ENCODE measurements around the gene AGBL5.

AGBL5 gene, protein sequence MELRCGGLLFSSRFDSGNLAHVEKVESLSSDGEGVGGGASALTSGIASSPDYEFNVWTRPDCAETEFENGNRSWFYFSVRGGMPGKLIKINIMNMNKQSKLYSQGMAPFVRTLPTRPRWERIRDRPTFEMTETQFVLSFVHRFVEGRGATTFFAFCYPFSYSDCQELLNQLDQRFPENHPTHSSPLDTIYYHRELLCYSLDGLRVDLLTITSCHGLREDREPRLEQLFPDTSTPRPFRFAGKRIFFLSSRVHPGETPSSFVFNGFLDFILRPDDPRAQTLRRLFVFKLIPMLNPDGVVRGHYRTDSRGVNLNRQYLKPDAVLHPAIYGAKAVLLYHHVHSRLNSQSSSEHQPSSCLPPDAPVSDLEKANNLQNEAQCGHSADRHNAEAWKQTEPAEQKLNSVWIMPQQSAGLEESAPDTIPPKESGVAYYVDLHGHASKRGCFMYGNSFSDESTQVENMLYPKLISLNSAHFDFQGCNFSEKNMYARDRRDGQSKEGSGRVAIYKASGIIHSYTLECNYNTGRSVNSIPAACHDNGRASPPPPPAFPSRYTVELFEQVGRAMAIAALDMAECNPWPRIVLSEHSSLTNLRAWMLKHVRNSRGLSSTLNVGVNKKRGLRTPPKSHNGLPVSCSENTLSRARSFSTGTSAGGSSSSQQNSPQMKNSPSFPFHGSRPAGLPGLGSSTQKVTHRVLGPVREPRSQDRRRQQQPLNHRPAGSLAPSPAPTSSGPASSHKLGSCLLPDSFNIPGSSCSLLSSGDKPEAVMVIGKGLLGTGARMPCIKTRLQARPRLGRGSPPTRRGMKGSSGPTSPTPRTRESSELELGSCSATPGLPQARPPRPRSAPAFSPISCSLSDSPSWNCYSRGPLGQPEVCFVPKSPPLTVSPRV

DNA sequence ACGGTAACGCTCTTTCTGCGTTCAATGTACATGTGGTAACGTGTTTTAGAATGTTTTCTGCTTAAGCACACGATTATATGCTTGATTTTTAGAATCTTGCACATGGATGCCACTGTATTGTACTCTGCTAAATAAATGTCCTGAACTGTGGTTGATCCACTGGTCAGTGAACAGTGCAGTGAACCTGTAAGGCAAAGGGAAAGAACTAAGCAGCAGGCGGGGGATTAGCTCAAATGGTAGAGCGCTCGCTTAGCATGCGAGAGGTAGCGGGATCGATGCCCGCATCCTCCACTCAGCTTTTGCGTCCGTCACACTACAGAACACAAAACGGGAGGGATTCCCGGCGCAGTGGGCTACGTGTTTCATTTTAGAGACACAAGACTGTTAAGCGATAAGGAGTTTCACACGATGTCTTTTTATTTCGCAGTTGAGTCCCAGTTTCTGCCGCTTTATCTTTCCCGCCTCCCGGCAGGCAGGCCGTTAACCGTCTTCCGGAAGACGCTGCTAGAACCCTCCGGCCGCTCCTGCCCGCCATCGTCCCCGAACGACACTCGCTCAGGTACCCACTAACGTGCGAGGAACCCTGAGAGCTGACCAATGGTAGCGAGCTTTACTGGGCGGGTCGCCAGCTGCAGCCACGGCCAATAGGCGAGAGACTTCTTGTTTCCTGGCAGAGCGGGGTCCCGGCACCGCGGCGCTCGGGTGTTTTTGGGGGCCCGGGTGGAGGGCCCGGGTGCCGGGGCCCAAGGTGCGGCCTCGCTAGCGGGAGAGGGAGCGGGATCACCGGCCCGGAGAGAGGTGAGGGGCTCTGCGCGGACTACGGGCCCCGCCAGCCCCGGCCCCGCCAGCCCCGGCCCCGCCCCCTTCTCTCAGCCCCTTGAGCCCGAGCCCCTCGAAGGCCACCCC lies at the start of gene AGBL5:
TSS of gene AGBL5 (plus strand) at position 673 of the 906 bp plus-strand sequence. CDS start 1,291 bp downstream, outside the sequence.
- in situ Hi-C loops (cut with HindIII; ENCODE audit: low sequenced_read_pairs) = no loop called here

DNA sequence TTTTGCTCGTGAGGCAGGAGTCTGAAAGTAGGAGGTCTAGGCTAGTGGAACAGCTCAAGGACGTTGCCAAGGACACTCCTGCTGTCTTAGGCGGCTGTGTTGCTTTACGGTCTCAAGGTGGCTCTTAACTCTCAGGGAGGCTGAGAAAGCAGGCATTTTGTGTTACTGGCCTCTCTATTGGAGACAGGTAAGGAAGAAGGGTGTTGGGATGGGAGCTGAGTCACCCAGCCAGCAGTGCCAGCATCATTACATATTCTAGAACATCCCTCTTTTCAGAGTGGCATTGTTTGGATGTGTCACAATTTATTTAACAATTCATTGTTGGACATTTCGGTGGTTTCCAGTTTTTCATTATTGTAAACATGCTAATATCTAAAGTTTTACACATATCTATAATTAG lies 49.5 kb upstream of the AGBL5 start:
- in situ Hi-C loops (cut with HindIII; ENCODE audit: low sequenced_read_pairs) = no loop called here

DNA sequence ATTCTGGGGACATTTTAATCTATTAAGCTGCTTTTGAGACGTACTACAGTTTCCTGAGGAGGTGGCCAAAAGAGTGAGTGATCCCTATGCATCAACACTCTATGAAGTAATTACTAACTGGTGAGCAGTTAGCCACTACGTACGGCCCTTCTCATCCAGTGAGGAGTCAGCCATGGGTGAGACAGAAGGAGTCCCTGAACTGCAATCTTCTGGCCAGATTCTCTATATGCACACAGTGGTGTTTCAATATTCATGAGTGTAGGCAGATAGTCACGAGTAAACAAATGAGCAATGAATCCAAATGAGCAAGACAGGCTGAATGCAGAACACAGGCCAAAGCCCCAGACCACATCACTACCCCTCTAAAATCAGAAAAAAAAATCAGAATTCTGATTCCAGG lies 48.5 kb upstream of the AGBL5 start:
- in situ Hi-C loops (cut with HindIII; ENCODE audit: low sequenced_read_pairs) = no loop called here

DNA sequence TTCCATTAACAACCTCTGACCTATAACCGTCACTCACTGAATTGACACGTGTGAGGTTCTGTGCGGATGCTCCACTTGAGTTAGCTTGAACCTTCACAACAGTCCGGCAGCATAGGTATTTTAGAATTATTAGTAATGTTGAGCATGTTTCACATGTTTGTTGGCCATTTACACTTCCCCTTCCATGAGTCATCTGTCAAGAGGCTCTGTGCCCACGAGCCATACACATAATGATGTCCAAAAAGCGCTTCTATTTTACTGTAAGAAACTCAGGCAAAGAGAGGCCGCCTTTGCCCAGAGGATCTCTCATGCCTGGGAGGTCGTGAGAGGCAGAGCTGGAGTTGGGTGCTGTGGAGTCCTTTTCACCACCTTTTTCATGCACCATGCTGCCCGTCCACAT lies 47.6 kb upstream of the AGBL5 start:
- in situ Hi-C loops (cut with HindIII; ENCODE audit: low sequenced_read_pairs) = no loop called here

DNA sequence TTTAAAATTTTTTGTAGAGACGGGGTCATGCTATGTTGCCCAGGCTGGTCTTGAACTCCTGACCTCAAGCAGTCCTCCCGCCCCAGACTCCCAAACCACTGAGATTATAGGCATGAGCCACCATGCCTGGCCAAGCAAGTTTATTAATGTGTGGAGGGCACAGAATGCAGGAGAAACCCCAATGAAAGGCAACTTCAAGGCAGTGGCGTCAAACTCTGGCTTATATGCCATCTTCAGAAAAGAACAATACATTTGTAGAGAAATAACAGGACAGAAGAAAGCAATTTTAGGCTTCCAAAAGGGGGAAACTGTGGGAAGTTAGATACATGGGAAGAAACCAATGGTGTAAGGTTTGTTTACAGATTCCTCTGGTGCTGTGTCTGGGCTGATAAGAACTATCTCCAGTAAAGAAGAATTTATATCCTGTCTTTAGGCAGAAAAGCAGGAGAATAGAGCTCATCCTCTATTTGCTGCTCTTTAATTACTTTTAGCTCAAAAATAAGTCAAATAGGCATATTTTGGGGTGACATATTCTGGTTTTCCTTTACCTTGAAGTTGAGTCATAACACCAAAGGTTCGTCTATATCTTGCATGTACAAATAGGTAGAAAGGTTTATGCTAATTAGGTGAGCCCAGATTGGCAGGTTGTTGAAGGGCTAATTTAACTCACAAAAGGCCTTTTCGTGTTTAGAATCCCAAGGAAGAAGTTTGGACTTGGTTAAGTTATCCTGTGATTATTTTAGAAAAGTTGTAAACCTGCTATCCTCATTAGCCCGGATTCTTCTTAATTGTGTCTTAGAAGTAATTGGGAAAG lies 44.7 kb upstream of the AGBL5 start:
- in situ Hi-C loops (cut with HindIII; ENCODE audit: low sequenced_read_pairs) = no loop called here

DNA sequence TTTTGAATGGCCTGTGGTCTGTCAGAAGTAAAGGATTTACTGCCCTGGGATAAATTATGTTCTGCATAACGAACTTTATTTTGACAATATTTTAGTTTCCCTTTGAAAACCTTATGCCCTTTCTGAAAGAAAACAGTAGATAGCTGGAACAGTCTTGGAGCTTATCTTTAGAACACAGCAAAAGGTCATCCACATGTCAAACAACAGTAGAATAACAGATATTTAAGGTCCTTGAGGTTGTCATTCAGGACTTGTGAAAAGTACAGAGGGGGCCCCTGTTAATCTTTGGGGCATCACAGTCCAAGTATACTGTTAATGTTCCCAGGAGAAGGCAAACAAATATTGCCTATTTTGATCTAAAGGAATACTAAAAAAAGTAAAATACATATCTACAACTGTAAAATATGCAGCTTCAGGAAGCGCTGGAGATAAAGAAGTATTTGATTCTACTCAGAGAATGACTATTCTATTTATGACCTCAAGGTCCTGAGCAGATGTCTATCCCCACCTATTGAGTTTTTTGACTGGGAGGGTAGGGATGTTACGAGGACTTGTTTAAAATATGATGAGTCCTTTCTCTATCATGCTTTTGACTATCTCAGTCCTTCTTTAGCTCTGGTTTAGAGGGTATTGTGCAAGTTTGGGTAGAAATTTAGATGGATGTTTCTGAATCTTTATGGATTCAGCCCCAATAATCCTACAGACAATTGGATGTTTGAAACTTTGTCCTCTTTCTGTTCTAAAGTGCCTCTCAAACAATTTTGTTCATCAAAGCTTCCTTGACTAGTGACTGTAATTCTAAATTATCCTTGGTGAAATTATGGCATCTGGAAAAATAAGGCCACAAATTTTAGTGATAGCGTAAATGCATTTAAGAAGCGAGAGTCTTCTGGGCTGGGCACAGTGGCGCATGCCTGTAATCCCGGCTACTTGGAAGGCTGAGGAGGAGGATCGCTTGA lies 43.8 kb upstream of the AGBL5 start:
- in situ Hi-C loops (cut with HindIII; ENCODE audit: low sequenced_read_pairs) = no loop called here

DNA sequence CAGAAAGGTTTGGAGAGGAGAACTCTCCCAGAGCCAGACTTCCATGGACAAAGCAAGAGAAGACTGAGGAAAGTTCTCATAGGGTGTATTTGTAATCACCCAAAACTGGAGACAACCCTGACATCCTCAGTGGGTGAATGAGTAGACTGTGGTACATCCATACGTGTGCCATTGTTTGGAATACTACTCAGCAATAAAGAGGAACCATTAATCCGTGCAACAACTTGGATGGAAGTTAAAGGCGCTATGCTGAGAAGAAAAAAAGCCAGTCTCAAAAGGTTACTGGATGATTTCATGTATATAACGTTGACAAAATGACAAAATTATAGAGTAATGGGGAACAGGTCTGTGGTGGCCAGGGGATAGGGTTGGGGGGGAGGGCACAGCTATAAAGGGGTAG lies 42.8 kb upstream of the AGBL5 start:
- in situ Hi-C loops (cut with HindIII; ENCODE audit: low sequenced_read_pairs) = no loop called here

DNA sequence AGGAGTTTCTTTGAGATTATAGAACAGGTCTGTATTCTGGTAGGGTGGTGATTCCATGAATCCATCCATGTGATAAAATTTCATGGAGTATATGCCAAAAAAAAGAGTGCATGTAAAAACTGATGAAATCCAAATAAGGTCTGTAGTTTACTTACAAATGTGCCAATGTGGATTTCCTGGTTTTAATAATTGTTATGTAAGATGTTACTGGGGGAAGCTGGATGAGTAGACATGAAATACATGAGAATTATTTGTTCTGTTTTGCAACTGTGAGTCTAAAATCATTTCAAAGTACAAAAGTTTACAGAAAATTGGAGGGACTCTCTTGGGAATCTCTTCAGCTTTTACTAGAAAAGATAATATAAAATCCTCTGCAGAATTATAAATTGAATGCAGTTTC lies 42.4 kb upstream of the AGBL5 start:
- in situ Hi-C loops (cut with HindIII; ENCODE audit: low sequenced_read_pairs) = no loop called here

DNA sequence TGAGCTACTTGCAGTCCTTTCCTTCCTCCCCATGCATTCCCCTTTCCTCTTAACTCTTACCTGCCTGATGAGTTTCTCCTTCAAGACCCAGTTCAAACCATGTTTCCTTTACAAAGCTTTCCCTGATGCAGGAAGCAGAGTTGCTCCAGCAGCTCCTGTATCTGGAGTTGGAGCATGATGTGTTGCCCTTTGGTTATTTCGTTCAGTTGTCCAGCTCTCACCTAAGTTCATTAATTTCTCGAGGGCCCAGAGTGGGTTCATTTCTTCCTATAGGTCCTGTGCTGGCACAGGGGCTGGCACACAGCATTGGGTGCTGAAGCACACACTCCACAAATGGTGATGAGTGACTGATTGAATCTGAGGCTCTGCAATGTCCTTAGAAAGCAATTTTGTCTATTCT lies 41.8 kb upstream of the AGBL5 start:
- in situ Hi-C loops (cut with HindIII; ENCODE audit: low sequenced_read_pairs) = loop anchor here (5.0 to 10.0 kb wide), 2 partner anchors 57 to 155 kb away; no protein-coding TSS in a partner anchor

DNA sequence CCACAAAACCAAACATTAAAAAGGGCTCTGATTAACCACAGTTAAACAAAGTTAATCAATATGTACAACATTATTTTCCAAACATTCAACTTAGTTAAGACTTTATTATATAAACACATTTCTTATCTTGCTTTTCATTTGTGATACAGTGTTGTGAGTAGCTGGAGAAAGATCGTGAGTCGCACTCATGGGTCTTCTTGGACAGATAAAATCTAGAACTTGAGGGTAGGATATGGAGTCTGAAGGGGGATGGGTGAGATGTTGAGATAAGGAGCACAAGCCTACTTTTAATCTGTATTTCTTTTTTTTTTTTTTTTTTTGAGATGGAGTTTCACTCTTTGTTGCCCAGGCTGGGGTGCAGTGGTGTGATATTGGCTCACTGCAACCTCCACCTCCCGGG lies 41.3 kb upstream of the AGBL5 start:
- in situ Hi-C loops (cut with HindIII; ENCODE audit: low sequenced_read_pairs) = loop anchor here (5.0 to 10.0 kb wide), 2 partner anchors 58 to 155 kb away; no protein-coding TSS in a partner anchor

DNA sequence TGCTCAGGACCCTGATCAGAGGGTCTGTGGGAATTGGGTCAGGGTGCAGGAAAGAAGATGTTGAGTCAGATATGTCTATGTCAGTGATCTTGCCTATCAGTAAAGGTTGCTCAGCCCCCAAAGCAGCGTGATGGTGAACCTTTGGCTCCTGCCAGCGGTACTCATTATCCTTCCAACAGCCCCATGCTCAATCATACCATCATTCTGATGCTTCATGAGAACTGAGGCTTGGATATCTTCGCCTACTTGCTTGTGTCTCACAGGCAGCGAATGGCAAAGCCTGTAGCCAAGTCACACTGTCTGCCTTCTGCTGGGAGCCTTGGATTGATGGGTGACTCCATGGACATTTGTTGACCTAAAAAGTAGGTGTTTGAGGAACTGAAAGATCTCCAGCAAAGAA lies 37.7 kb upstream of the AGBL5 start:
- in situ Hi-C loops (cut with HindIII; ENCODE audit: low sequenced_read_pairs) = loop anchor here (5.0 to 10.0 kb wide), 2 partner anchors 61 to 159 kb away; no protein-coding TSS in a partner anchor

DNA sequence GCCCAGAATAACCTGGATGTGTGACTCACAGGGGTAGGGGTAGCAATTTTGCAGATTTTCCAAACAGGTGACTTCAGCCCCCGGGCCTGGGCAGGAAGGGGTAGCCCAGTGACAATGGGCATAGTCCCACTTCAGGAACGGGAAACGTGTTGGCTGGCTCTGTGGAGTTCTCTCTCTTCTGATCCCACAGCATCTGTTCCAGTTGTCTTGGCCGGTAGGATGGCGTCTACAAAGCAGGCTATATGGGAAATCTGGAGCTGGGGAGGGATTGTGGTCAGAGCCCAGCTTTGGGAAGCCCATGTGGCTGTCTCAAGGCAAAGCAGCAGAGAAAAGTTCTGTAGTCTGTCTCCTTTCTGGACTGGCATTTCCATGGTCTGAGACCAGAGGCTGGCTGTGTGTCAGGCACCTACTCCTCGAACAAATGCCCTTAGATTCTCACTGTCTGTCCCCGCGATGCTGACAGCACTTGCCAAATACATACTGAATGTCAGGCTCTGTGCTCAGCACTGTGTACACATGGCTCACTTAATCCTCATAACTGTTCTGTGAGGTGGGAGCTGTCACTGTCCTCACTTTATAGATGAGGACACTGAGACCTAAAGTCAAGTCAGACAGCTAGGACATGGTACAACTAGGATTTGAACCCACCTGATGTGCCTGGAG lies 36.6 kb upstream of the AGBL5 start:
- in situ Hi-C loops (cut with HindIII; ENCODE audit: low sequenced_read_pairs) = loop anchor here (5.0 to 10.0 kb wide), 3 partner anchors 63 to 160 kb away; no protein-coding TSS in a partner anchor

DNA sequence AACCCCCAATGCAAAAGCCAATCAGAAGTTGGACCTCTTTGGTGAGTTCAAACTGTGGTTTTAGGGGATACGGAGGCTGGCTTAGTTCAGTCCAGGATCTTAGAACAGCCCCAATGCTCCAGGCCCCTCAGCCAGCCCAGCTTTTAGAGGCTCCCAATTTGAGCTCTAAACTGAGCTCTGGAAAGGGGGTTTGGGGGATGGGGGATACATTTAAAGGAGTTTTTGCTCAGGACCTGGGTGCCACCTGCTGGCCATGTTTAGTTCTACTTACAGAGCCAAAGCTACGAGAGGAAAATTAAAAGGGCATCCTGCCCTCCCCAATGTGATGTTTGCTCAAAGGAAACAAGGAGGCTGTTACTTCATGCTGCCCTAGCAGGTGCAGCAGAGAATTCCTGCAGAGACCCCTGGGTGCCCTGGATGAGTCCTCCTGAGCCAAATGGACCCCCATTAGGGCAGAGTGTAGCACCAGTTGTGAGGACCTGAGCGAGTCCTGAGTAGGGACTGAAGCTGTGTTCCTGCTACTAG lies 34.6 kb upstream of the AGBL5 start:
- in situ Hi-C loops (cut with HindIII; ENCODE audit: low sequenced_read_pairs) = loop anchor here (5.0 to 10.0 kb wide), 2 partner anchors 75 to 162 kb away; no protein-coding TSS in a partner anchor

DNA sequence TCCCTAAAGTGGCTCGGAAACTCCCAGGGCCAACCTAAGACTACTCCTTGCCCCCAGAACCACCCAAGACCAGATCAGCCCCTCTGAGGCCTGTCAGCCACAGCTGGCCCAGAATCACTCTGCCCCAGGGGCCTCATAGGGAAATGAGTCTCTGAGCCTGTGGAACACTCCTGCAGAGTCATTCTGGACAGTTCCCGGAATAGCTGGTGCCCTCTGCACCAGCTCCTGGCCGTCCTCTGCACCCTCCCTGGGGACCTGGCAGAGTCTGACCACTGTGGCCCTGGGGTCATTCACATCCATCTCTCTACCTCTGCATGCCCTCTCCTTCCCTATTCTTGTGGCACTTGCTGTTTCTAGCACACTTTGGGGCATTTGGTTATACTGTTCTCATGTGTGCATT lies 33.3 kb upstream of the AGBL5 start:
- in situ Hi-C loops (cut with HindIII; ENCODE audit: low sequenced_read_pairs) = loop anchor here (5.0 to 10.0 kb wide), 2 partner anchors 74 to 163 kb away; no protein-coding TSS in a partner anchor

DNA sequence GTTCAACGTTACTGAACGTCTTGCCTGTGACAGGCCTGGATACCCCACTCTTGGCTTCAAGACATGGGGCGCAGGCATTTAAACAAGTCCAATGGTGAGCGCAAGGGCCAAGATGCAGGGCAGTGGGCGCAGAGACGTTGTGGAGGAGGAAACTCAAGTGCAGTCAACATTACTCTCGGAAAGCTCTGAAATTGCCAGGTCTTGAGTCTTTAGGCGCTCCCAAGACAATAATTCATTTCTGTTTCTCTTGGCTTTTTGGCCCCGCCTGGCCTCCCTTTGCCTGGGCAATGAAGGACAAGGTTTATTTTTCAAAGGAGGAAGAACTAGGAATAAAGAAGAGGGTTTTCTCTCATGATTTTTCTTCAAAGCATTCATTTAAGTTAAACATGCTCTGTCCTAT lies 32.0 kb upstream of the AGBL5 start:
- in situ Hi-C loops (cut with HindIII; ENCODE audit: low sequenced_read_pairs) = loop anchor here (5.0 to 10.0 kb wide), 2 partner anchors 73 to 165 kb away; no protein-coding TSS in a partner anchor

DNA sequence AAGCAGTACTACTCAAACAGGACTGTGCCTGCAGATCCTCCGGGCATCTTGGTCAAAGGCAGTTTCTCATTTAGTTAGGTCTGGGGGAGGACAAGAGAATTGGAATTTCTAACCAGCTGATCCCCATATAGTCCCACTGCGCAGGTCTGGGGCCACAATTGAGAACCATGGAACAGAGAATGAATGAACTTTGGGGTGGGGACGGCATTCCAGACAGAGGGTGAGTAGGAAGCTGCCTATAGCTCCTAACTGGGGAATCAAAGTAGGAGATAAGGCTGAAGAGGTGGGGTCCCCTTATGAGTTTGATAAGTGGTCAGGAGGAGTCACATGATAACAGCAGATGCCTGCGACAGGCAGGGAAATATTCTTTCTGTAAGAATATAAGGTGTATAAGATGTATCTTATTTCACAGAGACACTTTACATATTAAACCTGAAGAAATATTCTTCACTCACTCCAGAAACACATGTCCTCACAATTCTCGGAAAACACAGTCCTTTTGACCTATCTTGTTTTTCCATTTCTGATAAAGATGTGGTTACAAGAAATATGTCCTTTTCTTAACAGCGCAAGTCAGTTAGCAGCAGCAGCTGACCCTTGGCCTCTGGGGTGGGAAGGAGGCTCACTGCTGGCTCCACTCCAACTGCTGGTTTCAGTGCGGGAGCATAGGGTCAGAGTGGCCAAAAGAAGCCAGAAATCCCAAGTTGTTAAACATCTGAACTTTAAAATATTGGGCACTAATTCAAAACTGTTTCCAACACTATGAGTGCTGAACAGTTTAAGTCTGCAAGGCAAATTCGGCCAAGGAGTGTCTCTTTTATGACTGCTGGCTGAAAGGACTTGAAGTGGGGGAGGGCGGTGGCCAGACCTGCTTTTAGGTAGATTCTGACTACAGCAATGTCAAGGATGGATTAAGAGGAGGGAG lies 31.3 kb upstream of the AGBL5 start:
- in situ Hi-C loops (cut with HindIII; ENCODE audit: low sequenced_read_pairs) = loop anchor here (5.0 to 10.0 kb wide), 2 partner anchors 72 to 165 kb away; no protein-coding TSS in a partner anchor

Data from endothelial cell of hepatic sinusoid (primary cell).